Fibroblast of mammary gland (primary cell): ENCODE results near the gene DMAC2L.
"Not testable (repeated sequence)": the region's sequence is repeated elsewhere in the genome, so short reads cannot be mapped to it uniquely, and the experiment has no call there.

Experiments
- DNase-seq: peaks from one replicate; pipeline ENCODE4 v3.0.0-alpha.2; 2010; ENCODE audit warnings: low read depth
- H3K4me3 ChIP-seq: 2 replicates; pipeline ENCODE4 v1.5.1; 2011; ENCODE audit warnings: low read depth, mild to moderate bottlenecking, low read length, moderate library complexity; ENCODE audit not compliant: control insufficient read depth
- TF ChIP-seq, protein P1 (sequence below): conservative IDR thresholded peaks from 2 replicates; pipeline ENCODE4 v1.5.1; 2011; ENCODE audit warnings: low read depth, low read length, inconsistent platforms; ENCODE audit not compliant: control insufficient read depth, insufficient read depth

The DMAC2L gene

DNA sequence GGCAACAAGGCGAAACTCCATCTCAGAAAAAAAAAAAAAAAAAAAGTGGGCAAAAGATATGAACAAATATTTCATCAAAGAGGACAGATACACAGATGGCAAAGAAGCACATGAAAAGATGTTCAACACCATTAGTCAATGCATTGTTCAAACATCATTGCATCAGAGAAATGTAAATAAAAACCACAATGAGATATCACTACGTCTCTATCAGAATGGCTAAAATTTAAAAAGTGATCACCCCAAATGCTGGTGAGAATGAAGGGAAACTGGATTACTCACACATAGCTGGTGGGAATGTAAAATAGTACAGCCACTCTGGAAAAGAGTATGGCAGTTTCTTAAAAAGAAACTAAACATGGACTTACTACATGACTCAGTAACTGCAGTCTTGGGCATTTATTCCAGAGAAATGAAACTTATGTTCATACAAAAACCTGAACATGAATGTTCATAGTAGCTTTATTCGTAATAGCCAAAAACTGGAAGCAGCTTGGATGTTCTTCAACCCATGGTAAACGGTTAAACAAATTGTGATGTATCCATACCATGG lies 3.7 kb upstream of the DMAC2L start:
- no peak for DNase-seq
- TF ChIP-seq, protein P1, sequence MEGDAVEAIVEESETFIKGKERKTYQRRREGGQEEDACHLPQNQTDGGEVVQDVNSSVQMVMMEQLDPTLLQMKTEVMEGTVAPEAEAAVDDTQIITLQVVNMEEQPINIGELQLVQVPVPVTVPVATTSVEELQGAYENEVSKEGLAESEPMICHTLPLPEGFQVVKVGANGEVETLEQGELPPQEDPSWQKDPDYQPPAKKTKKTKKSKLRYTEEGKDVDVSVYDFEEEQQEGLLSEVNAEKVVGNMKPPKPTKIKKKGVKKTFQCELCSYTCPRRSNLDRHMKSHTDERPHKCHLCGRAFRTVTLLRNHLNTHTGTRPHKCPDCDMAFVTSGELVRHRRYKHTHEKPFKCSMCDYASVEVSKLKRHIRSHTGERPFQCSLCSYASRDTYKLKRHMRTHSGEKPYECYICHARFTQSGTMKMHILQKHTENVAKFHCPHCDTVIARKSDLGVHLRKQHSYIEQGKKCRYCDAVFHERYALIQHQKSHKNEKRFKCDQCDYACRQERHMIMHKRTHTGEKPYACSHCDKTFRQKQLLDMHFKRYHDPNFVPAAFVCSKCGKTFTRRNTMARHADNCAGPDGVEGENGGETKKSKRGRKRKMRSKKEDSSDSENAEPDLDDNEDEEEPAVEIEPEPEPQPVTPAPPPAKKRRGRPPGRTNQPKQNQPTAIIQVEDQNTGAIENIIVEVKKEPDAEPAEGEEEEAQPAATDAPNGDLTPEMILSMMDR, result no peak

DNA sequence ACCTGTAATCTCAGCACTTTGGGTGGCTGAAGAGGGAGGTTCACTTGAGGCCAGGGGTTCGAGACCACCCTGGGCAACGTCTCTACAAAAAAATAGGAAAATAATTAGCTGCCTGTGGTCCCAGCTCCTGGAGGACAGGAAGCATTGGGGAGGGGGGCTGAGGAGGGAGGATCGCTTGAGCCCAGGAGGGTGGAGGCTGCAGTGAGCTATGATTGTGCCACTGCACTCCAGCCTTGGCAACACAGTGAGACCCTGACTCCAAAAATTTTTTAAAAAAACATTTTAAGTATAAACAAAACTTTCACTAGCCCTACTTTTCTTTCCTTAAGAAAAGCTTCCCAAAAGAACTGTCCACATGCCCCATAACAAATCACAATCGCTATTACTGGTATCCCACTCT lies 1.7 kb upstream of the DMAC2L start:
- TF ChIP-seq, protein P1, result no peak
- no peak overlapping the region for H3K4me3 ChIP-seq
- DNase-seq, result no peak

More for the DNA sequence above, 3.7 kb upstream of the DMAC2L start:
- H3K4me3 ChIP-seq, result no peak overlapping the region

DNA sequence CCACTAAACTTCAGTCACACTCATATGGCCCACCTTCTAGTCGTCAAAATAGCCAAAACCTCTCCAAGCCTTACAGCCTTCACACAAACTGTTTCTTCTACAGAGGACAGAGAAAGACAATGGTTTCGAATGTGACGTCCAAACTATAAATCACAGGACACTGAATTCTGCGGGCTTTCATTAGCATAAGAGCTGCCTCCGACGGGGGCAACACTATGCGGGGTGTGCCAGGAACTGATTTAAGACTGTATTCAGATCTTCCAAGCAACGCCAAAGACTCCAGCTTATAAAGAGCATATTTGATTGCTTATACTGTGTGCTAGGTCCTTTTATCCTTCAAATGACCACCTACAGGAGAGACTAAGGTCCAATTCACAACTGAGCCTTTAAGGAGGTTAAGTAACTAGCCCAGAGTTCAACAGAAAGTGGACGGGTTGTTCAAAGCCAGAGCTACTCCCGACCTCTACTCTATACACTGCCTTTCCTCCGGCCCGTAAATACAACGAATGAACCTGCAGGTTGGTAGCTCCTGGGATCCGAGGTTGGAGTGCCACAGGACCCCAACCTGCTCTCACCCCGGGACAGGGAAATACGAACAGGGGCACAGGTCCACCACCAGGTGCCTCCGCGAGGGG lies 670 bp upstream of the DMAC2L start:
- TF ChIP-seq, protein P1, result peak; percentile 25
- H3K4me3 ChIP-seq, result peak overlapping the region; percentile 81
- DNase-seq, result no peak

DNA sequence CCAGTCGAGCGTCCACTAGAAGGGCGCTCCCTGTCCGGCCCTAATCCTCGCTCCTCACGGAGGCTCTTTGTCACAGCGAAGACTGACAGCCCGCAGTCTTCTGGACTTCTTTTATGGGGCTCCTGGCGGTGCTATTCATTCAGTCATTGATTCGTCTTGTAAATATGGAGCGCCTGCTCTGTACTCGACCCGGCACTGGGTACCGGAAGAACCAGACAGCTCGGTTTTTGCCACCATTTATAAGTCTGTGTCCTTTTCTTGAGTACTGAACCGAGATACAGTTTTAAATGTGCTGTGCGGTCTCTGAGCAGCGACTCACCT lies 570 bp downstream of the DMAC2L start:
- TF ChIP-seq, protein P1, result no peak
- peak overlapping the region; percentile 81 for H3K4me3 ChIP-seq
- peak; percentile 50 for DNase-seq

DNA sequence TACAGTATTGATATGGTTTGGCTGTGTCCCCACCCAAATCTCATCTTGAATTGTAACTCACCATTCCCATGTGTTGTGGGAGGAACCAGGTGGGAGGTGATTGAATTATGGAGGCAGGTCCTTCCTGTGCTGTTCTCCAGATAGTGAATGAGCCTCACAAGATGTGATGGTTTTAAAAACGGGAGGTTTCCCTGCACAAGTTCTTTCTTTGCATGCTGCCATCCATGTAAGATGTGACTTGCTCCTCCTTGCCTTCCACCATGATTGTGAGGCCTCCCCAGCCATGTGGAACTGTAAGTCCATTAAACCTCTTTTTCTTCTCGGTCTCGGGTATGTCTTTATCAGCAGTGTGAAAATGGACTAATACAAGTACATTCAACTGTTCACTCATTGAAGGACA lies 2.0 kb downstream of the DMAC2L start:
- H3K4me3 ChIP-seq, DNase-seq: not testable (repeated sequence)

DNA sequence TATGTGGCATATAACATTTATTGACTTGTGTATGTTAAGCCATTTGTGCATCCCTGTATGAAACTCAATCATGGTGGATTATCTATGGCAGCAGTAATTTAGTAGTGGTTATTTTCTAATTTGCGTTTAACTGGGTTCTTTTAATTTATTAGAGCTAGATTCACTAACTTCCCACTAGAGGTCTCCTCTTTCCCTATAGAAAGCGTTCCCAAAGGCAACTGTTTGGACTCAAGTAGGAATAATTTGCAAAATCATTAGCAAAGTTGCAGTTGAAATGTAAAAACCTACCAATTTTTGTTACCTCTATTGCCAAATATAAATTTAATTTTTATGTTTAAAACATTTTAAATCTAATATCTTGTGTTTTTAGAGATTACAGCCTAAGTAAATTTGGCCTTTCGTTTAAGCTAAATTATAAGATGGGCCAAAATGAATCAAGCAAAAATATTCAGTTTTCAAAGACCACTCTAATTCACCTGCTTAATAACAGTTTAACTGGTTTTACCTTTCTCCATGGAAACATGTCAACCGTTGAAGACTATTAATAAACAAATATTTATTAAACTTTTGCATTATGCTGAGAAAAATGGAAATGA lies 6.0 kb downstream of the DMAC2L start:
- TF ChIP-seq, protein P1, result peak; percentile 72
- H3K4me3 ChIP-seq, result no peak overlapping the region
- peak; percentile 69 for DNase-seq

DNA sequence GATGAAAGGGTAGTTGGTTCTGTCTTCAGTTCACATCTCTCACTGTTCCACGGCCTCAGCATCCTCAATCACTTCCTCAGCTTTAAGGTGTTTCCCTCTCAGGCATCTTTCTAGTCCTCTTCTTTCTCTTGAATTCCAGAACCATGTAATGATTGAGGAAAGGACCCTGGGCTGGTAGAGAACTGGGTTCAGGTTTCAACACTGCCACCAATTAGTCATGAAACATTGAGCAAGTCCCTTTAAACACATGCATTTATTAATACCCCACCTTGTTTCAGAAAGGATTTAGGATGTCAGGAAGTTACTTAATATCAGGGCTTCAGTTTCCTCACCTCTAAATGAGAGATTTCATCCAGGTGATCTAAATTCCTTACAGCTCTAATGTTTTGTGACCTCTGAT lies 7.2 kb downstream of the DMAC2L start:
- DNase-seq, result peak; percentile 66
- TF ChIP-seq, protein P1, result no peak
- no peak overlapping the region for H3K4me3 ChIP-seq
